Measurements from ENCODE around the gene CCND3. TPM values are rescaled to one million over a fixed set of nuclear protein-coding genes. Genes with fewer than 3 reads are reported as not detected.

CCND3 gene
- total RNA-seq, 1 donor from 2014 or later, result 64.8 TPM

DNA sequence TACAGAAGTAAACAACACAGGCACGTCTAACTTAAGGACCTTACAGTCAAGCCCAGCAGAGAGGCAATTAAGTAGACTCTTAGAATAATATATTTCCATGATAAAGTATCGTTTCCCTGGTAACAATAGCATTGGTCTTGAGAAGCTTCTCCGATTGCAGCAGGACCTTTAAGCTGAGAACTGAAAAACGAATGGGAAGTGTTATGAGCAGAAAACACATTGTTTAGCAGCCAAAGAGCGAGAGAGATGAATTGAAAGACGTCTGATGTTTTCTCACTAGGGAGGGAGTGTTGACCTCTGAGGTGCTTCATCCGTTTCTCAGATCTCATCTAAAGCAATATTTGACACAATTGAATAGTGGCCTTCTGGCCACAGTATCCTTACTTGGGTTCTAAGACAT lies 19.5 kb downstream of the CCND3 start:
- no peak for DNase-seq (ENCODE audit: low read depth)
- Histone ChIP-seq H2AFZ (ENCODE audit: low read depth, low read length) (peak overlapping the region; percentile 91), H3K4me2 (ENCODE audit: low read length) (peak overlapping the region; percentile 86), H3K27me3 (ENCODE audit: insufficient read depth, low read length) (no peaks in the 10 kb centered on the region), H3K79me2 (ENCODE audit: insufficient read depth, low read length) (peaks cover 67% of the 10 kb centered on the region), H4K20me1 (ENCODE audit: insufficient read depth, low read length) (peaks cover 31% of the 10 kb centered on the region), H3K36me3 (ENCODE audit: insufficient read depth, low read length) (peaks cover 8% of the 10 kb centered on the region), H3K4me3 (ENCODE audit: insufficient read depth, low read depth, low read length) (peak overlapping the region; percentile 93), H3K9me3 (ENCODE audit: insufficient read depth, low read depth, low read length) (no peaks in the 10 kb centered on the region), H3K9ac (ENCODE audit: low read length) (peak overlapping the region; percentile 94), H3K4me1 (ENCODE audit: insufficient read depth, low read length) (peaks cover 24% of the 10 kb centered on the region), H3K27ac (ENCODE audit: low read depth, low read length) (peak overlapping the region; percentile 100)
- Mint-ChIP-seq H3K4me1 (ENCODE audit: low read depth, unreplicated experiment) (peaks cover 31% of the 10 kb centered on the region), H3K27me3 (ENCODE audit: low read depth, unreplicated experiment) (no peaks in the 10 kb centered on the region), H3K36me3 (ENCODE audit: low read depth, unreplicated experiment) (peaks cover 10% of the 10 kb centered on the region), H3K4me3 (ENCODE audit: unreplicated experiment) (peak overlapping the region; percentile 100), H3K27ac (ENCODE audit: unreplicated experiment) (peak overlapping the region; percentile 100), H3K9me3 (ENCODE audit: unreplicated experiment) (no peaks in the 10 kb centered on the region)
- no peak for FAIRE-seq
- no peak for TF ChIP-seq CTCF (IDR thresholded peaks at IDR 0.05; ENCODE audit: insufficient read depth, low read depth, low read length)
- TF ChIP-seq EZH2 (IDR thresholded peaks at IDR 0.05; ENCODE audit: insufficient read depth, low read length), result no peak

DNA sequence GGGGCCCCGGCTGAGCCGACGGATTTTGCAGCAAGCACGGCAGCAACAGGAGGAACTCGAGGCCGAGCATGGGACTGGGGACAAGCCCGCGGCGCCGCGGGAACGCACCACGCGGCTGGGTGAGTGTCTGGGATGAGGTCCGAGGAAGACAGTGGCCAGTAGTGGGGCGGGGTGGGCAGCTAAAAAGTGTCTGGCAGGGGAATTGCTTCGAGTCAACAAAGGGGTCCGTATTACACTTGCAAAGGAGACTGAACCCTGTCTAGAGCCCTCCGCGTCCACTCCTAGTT lies 20.0 kb downstream of the CCND3 start:
- peaks cover 35% of the 10 kb centered on the region for H3K4me1 Mint-ChIP-seq (ENCODE audit: low read depth, unreplicated experiment)
- TF ChIP-seq CTCF (IDR thresholded peaks at IDR 0.05; ENCODE audit: insufficient read depth, low read depth, low read length), result no peak
- TF ChIP-seq EZH2 (IDR thresholded peaks at IDR 0.05; ENCODE audit: insufficient read depth, low read length), result no peak
- H3K36me3 Mint-ChIP-seq (ENCODE audit: low read depth, unreplicated experiment), result peaks cover 10% of the 10 kb centered on the region
- H3K9ac ChIP-seq (ENCODE audit: low read length), result peak overlapping the region; percentile 94
- H4K20me1 ChIP-seq (ENCODE audit: insufficient read depth, low read length), result peaks cover 27% of the 10 kb centered on the region
- H3K27ac ChIP-seq (ENCODE audit: low read depth, low read length), result peak overlapping the region; percentile 100
- no peaks in the 10 kb centered on the region for H3K9me3 ChIP-seq (ENCODE audit: insufficient read depth, low read depth, low read length)
- H3K27me3 Mint-ChIP-seq (ENCODE audit: low read depth, unreplicated experiment), result no peaks in the 10 kb centered on the region
- H2AFZ ChIP-seq (ENCODE audit: low read depth, low read length), result peak overlapping the region; percentile 91
- peaks cover 28% of the 10 kb centered on the region for H3K4me1 ChIP-seq (ENCODE audit: insufficient read depth, low read length)
- H3K79me2 ChIP-seq (ENCODE audit: insufficient read depth, low read length), result peaks cover 66% of the 10 kb centered on the region
- no peaks in the 10 kb centered on the region for H3K27me3 ChIP-seq (ENCODE audit: insufficient read depth, low read length)
- peaks cover 10% of the 10 kb centered on the region for H3K36me3 ChIP-seq (ENCODE audit: insufficient read depth, low read length)
- peak overlapping the region; percentile 93 for H3K4me3 ChIP-seq (ENCODE audit: insufficient read depth, low read depth, low read length)
- peak overlapping the region; percentile 100 for H3K27ac Mint-ChIP-seq (ENCODE audit: unreplicated experiment)
- H3K4me2 ChIP-seq (ENCODE audit: low read length), result peak overlapping the region; percentile 86
- H3K9me3 Mint-ChIP-seq (ENCODE audit: unreplicated experiment), result no peaks in the 10 kb centered on the region
- no peak for FAIRE-seq
- no peak for DNase-seq (ENCODE audit: low read depth)
- peak overlapping the region; percentile 100 for H3K4me3 Mint-ChIP-seq (ENCODE audit: unreplicated experiment)

DNA sequence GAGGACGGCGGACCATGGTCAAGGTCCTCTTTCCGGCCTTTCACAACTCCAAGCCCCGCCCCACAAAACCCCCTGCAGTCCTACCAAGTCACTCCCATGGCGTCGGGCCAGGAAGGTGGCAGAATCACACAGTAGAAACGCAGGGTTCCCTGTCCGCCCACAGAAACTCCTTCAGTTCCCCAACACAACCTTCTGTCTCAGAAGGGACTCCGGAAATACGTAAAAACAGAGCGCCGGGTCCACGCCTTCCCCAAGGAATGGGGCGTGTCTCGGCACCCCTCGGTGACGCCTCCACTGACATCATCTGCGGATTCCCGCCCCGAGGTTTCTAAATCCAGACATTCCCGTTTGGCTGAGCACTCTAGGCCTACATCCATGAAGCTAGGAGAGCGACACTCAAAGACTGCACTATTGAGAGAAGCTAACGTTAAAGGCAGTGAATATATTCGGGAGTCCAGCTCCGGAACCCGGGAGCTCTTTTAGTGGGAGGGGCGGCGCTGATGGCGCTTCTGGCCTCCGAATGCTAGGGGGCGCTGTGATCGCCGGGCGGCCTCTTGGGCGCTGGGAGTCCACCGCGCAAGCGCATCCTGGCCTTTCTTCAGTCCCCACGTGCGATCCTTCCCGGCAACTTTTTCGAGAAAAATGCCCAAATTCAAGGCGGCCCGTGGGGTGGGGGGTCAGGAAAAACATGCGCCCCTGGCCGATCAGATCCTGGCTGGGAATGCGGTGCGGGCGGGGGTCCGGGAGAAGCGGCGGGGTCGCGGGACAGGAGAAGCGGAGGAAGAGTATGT lies 20.5 kb downstream of the CCND3 start, which contains the start of the genes BYSL and MED20:
Gene BYSL (plus strand): TSS at position 579 of the 791 bp plus-strand sequence. CDS start 64 bp downstream, at position 643.
Gene MED20 (minus strand): TSS at position 219 of the 791 bp plus-strand sequence. CDS start 121 bp downstream, at position 98.
- Histone ChIP-seq H3K27me3 (ENCODE audit: insufficient read depth, low read length) (no peaks in the 10 kb centered on the region), H2AFZ (ENCODE audit: low read depth, low read length) (peak within 1 kb of the TSS; percentile 91), H3K36me3 (ENCODE audit: insufficient read depth, low read length) (peaks cover 10% of the 10 kb centered on the region), H3K9me3 (ENCODE audit: insufficient read depth, low read depth, low read length) (no peaks in the 10 kb centered on the region), H3K4me1 (ENCODE audit: insufficient read depth, low read length) (peaks cover 30% of the 10 kb centered on the region), H3K27ac (ENCODE audit: low read depth, low read length) (peak within 1 kb of the TSS; percentile 100), H3K4me2 (ENCODE audit: low read length) (peak within 1 kb of the TSS; percentile 86), H3K4me3 (ENCODE audit: insufficient read depth, low read depth, low read length) (peak within 1 kb of the TSS; percentile 93), H4K20me1 (ENCODE audit: insufficient read depth, low read length) (peaks cover 26% of the 10 kb centered on the region), H3K9ac (ENCODE audit: low read length) (peak within 1 kb of the TSS; percentile 94), H3K79me2 (ENCODE audit: insufficient read depth, low read length) (peaks cover 67% of the 10 kb centered on the region)
- TF ChIP-seq CTCF (IDR thresholded peaks at IDR 0.05; ENCODE audit: insufficient read depth, low read depth, low read length) (peak; percentile 86), EZH2 (IDR thresholded peaks at IDR 0.05; ENCODE audit: insufficient read depth, low read length) (no peak)
- peak within 1 kb of the TSS; percentile 100 for H3K4me3 Mint-ChIP-seq (ENCODE audit: unreplicated experiment)
- peaks cover 11% of the 10 kb centered on the region for H3K36me3 Mint-ChIP-seq (ENCODE audit: low read depth, unreplicated experiment)
- no peak for FAIRE-seq
- no peaks in the 10 kb centered on the region for H3K27me3 Mint-ChIP-seq (ENCODE audit: low read depth, unreplicated experiment)
- H3K27ac Mint-ChIP-seq (ENCODE audit: unreplicated experiment), result peak within 1 kb of the TSS; percentile 100
- no peaks in the 10 kb centered on the region for H3K9me3 Mint-ChIP-seq (ENCODE audit: unreplicated experiment)
- H3K4me1 Mint-ChIP-seq (ENCODE audit: low read depth, unreplicated experiment), result peaks cover 37% of the 10 kb centered on the region
- DNase-seq (ENCODE audit: low read depth), result peak; percentile 91

Data from astrocyte (in vitro differentiated cells and primary cell).